Activated CD4-positive, alpha-beta T cell treated with anti-CD3 and anti-CD28 coated beads, Interleukin-2, Interleukin-4, amounts not matched to agents 100 ng/mL and 50 ng/mL, durations not matched to agents 16 hours and 8 hours (primary cell): ENCODE measurements around the gene CFAP45.

Source experiments
- DNase-seq: peaks from one replicate; pipeline ENCODE4 v3.0.0-alpha.2; 2020; ENCODE audit warnings: low spot score

The CFAP45 gene

GRCh38 chr1:159900086-159900680 lies at the start of gene CFAP45:
CFAP45 (minus strand) TSS chr1:159900165; CDS start chr1:159900098, 67 bp downstream.
- no peak for DNase-seq

- no peak for DNase-seq
Measured at GRCh38 chr1:159949123-159949522, 49.2 kb upstream of the CFAP45 start.

GRCh38 chr1:159947942-159948341 lies 48.0 kb upstream of the CFAP45 start:
- no peak for DNase-seq

GRCh38 chr1:159946242-159947187 lies 46.5 kb upstream of the CFAP45 start:
- no peak for DNase-seq

GRCh38 chr1:159945483-159946241 lies 45.7 kb upstream of the CFAP45 start, which contains the start of gene IGSF9:
IGSF9 (minus strand) TSS chr1:159945613; CDS start chr1:159943454, 2,159 bp downstream.
- peak; percentile 37 for DNase-seq

GRCh38 chr1:159944623-159945455 lies 44.9 kb upstream of the CFAP45 start:
- no peak for DNase-seq

- DNase-seq = no peak
Measured at GRCh38 chr1:159943908-159944622, 44.1 kb upstream of the CFAP45 start.

- no peak for DNase-seq
Measured at GRCh38 chr1:159943278-159943640, 43.3 kb upstream of the CFAP45 start.

- no peak for DNase-seq
Measured at GRCh38 chr1:159942632-159943277, 42.8 kb upstream of the CFAP45 start.

- DNase-seq = no peak
Measured at GRCh38 chr1:159941591-159942560, 41.9 kb upstream of the CFAP45 start.

- DNase-seq = no peak
Measured at GRCh38 chr1:159941141-159941540, 41.2 kb upstream of the CFAP45 start.

- DNase-seq = no peak
Measured at GRCh38 chr1:159940006-159940620, 40.1 kb upstream of the CFAP45 start.

- no peak for DNase-seq
Measured at GRCh38 chr1:159939678-159940002, 39.7 kb upstream of the CFAP45 start.

- no peak for DNase-seq
Measured at GRCh38 chr1:159938905-159939677, 39.1 kb upstream of the CFAP45 start.

GRCh38 chr1:159938211-159938852 lies 38.4 kb upstream of the CFAP45 start:
- peak; percentile 36 for DNase-seq

GRCh38 chr1:159937054-159937750 lies 37.2 kb upstream of the CFAP45 start:
- no peak for DNase-seq
